ENCODE results near the gene NDUFA7. TPM values are rescaled to one million over a fixed set of nuclear protein-coding genes. Genes with fewer than 3 reads are reported as not detected.

NDUFA7 gene
- total and polyA plus RNA-seq, 2 donors (not counting 1 experiment from before 2014, with no cell fraction given): 28.6 to 71.7 TPM

- peak overlapping the region; percentile 90 for H3K4me2 ChIP-seq (replicated peaks; ENCODE audit: low read depth, low read length, poor library complexity, severe bottlenecking)
- H3K9me3 ChIP-seq (ENCODE audit: control extremely low read depth in 1 of 3, control insufficient read depth in 2 of 3, insufficient read depth in 1 of 3, low read length in 2 of 3): no peaks in the 10 kb centered on the region
- no peaks in the 10 kb centered on the region for H3K9me3 Mint-ChIP-seq (ENCODE audit: insufficient read depth)
- peaks cover 40% of the 10 kb centered on the region for H3K4me1 Mint-ChIP-seq
- intact Hi-C loops (cut with micrococcal nuclease): no loop called here
- ATAC-seq (ENCODE audit: low read depth): no peak
- peaks cover 40% of the 10 kb centered on the region for H3K79me2 ChIP-seq (ENCODE audit: control insufficient read depth, insufficient read depth, low read length)
- peaks cover 8% of the 10 kb centered on the region for H4K20me1 ChIP-seq (ENCODE audit: control insufficient read depth, insufficient read depth, low read length, poor library complexity, severe bottlenecking)
- no peak overlapping the region for H2AFZ ChIP-seq (ENCODE audit: insufficient read depth, low read depth, low read length, poor library complexity, severe bottlenecking)
- H3K4me1 ChIP-seq (ENCODE audit: control insufficient read depth in 2 of 2, insufficient read depth in 2 of 2, low read length in 2 of 2): peaks cover 18 to 39% of the 10 kb centered on the region in 2 donors
- peak overlapping the region; percentile 92 for H3K4me3 Mint-ChIP-seq
- TF ChIP-seq CTCF (IDR thresholded peaks at IDR 0.05) (no peak), EZH2 (IDR thresholded peaks at IDR 0.05; ENCODE audit: borderline replicate concordance, insufficient read depth, low read depth, low read length, poor library complexity, severe bottlenecking) (no peak)
- H3K27me3 Mint-ChIP-seq: no peaks in the 10 kb centered on the region
- WGBS (ENCODE audit: insufficient coverage): 84% methylated on average over 5 of the region's 7 CpGs
- peak overlapping the region in 3 of 5 experiments; percentile 41 to 99 (median 96) for H3K4me3 ChIP-seq (ENCODE audit: control extremely low read depth in 1 of 5, extremely low read depth in 1 of 5, insufficient read depth in 1 of 5, low read depth in 2 of 5, low read length in 4 of 5)
- H3K27ac ChIP-seq (ENCODE audit: low read length in 2 of 2): peak overlapping the region in 1 of 2 donors; percentile 92
- peaks cover 0 to 20% of the 10 kb centered on the region in 2 experiments for H3K36me3 ChIP-seq (replicated peaks in 1 of 2; ENCODE audit: control extremely low read depth in 1 of 2, control insufficient read depth in 1 of 2, extremely low read depth in 1 of 2, insufficient read depth in 2 of 2, low read length in 1 of 2)
- no peak for DNase-seq
- peak overlapping the region; percentile 98 for H3K9ac ChIP-seq (ENCODE audit: low read length)
- POLR2A ChIA-PET: interaction anchor here (0.6 kb wide), 1 partner anchor 10 kb away, joined by 3 read pairs; no protein-coding TSS in a partner anchor
- peak overlapping the region; percentile 17 for H3K27ac Mint-ChIP-seq
- CTCF ChIA-PET: no interaction called here
- H3K27me3 ChIP-seq (replicated peaks in 1 of 4; ENCODE audit: control extremely low read depth in 1 of 4, control insufficient read depth in 3 of 4, insufficient read depth in 4 of 4, low read length in 3 of 4): peaks cover 0 to 3% (median 2%) of the 10 kb centered on the region in 4 experiments
These were observed 1.4 kb upstream of the NDUFA7 start for GRCh38 chr19:8322638-8322997.

GRCh38 chr19:8321986-8322637 is 937 bp upstream of the NDUFA7 start:
- H3K4me2 ChIP-seq (replicated peaks; ENCODE audit: low read depth, low read length, poor library complexity, severe bottlenecking): peak overlapping the region; percentile 90
- 16% methylated on average over 17 of the region's 30 CpGs for WGBS (ENCODE audit: insufficient coverage)
- no peaks in the 10 kb centered on the region for H3K9me3 ChIP-seq (ENCODE audit: control extremely low read depth in 1 of 3, control insufficient read depth in 2 of 3, insufficient read depth in 1 of 3, low read length in 2 of 3)
- H3K27me3 Mint-ChIP-seq: no peaks in the 10 kb centered on the region
- H3K4me1 Mint-ChIP-seq: peaks cover 42% of the 10 kb centered on the region
- H3K27ac ChIP-seq (ENCODE audit: low read length in 2 of 2): peak overlapping the region; percentile 80 to 92
- peak overlapping the region; percentile 91 for H3K27ac Mint-ChIP-seq
- DNase-seq: peak; percentile 40
- CTCF ChIA-PET: interaction anchor here (1.3 kb wide), 1 partner anchor 164 kb away, joined by 6 read pairs; no protein-coding TSS in a partner anchor
- H3K4me3 ChIP-seq (ENCODE audit: control extremely low read depth in 1 of 5, extremely low read depth in 1 of 5, insufficient read depth in 1 of 5, low read depth in 2 of 5, low read length in 4 of 5): peak overlapping the region; percentile 41 to 99 (median 96)
- H3K4me1 ChIP-seq (ENCODE audit: control insufficient read depth in 2 of 2, insufficient read depth in 2 of 2, low read length in 2 of 2): peaks cover 18 to 39% of the 10 kb centered on the region in 2 donors
- peak overlapping the region; percentile 91 for H2AFZ ChIP-seq (ENCODE audit: insufficient read depth, low read depth, low read length, poor library complexity, severe bottlenecking)
- peak overlapping the region; percentile 98 for H3K9ac ChIP-seq (ENCODE audit: low read length)
- peaks cover 0 to 3% (median 2%) of the 10 kb centered on the region in 4 experiments for H3K27me3 ChIP-seq (replicated peaks in 1 of 4; ENCODE audit: control extremely low read depth in 1 of 4, control insufficient read depth in 3 of 4, insufficient read depth in 4 of 4, low read length in 3 of 4)
- H3K36me3 ChIP-seq (replicated peaks in 1 of 2; ENCODE audit: control extremely low read depth in 1 of 2, control insufficient read depth in 1 of 2, extremely low read depth in 1 of 2, insufficient read depth in 2 of 2, low read length in 1 of 2): peaks cover 0 to 20% of the 10 kb centered on the region in 2 experiments
- no peak for TF ChIP-seq EZH2 (IDR thresholded peaks at IDR 0.05; ENCODE audit: borderline replicate concordance, insufficient read depth, low read depth, low read length, poor library complexity, severe bottlenecking)
- TF ChIP-seq CTCF (IDR thresholded peaks at IDR 0.05): no peak
- H3K4me3 Mint-ChIP-seq: peak overlapping the region; percentile 92
- peaks cover 8% of the 10 kb centered on the region for H4K20me1 ChIP-seq (ENCODE audit: control insufficient read depth, insufficient read depth, low read length, poor library complexity, severe bottlenecking)
- peaks cover 41% of the 10 kb centered on the region for H3K79me2 ChIP-seq (ENCODE audit: control insufficient read depth, insufficient read depth, low read length)
- intact Hi-C loops (cut with micrococcal nuclease): loop anchor here (1.0 kb wide), 5 partner anchors 14 to 378 kb away; partner anchors contain the start of genes CD320 and RAB11B
- POLR2A ChIA-PET: interaction anchor here (1.1 to 2.5 kb wide), 3 partner anchors 8 to 192 kb away, joined by 3 to 6 read pairs (median 4); partner anchors contain the start of gene ZNF414
- no peak for ATAC-seq (ENCODE audit: low read depth)
- H3K9me3 Mint-ChIP-seq (ENCODE audit: insufficient read depth): no peaks in the 10 kb centered on the region
